ENCODE results near the gene FBRSL1. TPM values are rescaled to one million over a fixed set of nuclear protein-coding genes. Genes with fewer than 3 reads are reported as not detected.

Gene FBRSL1
- total and polyA plus RNA-seq, 7 donors: 3.9 to 37.0 (median 10.3) TPM

GRCh38 chr12:132454193-132454932, 35.6 kb upstream of the FBRSL1 start:
- TF ChIP-seq CTCF (IDR thresholded peaks at IDR 0.05) (no peak), POLR2A (IDR thresholded peaks at IDR 0.05) (no peak), POLR2AphosphoS5 (IDR thresholded peaks at IDR 0.05) (no peak), EP300 (IDR thresholded peaks at IDR 0.05) (no peak)
- peaks cover 0 to 59% (median 14%) of the 10 kb centered on the region in 3 donors for H3K27me3 ChIP-seq
- H3K4me3 ChIP-seq: no peak overlapping the region
- WGBS, 2 donors: 63 to 66% methylated on average over 13 of the region's 13 CpGs
- DNase-seq: no peak
- H3K36me3 ChIP-seq: no peaks in the 10 kb centered on the region
- H3K4me1 ChIP-seq: no peaks in the 10 kb centered on the region
- H3K27ac ChIP-seq: no peak overlapping the region
- no peaks in the 10 kb centered on the region for H3K9me3 ChIP-seq
- intact Hi-C loops (cut with DNase I): no loop called here

- TF ChIP-seq POLR2A (IDR thresholded peaks at IDR 0.05) (no peak), CTCF (IDR thresholded peaks at IDR 0.05) (no peak), EP300 (IDR thresholded peaks at IDR 0.05) (no peak), POLR2AphosphoS5 (IDR thresholded peaks at IDR 0.05) (no peak)
- intact Hi-C loops (cut with DNase I): no loop called here
- H3K36me3 ChIP-seq: no peaks in the 10 kb centered on the region
- no peaks in the 10 kb centered on the region for H3K4me1 ChIP-seq
- no peaks in the 10 kb centered on the region for H3K9me3 ChIP-seq
- 45 to 55% methylated on average over 10 of the region's 10 CpGs for WGBS, 2 donors
- no peak overlapping the region for H3K27ac ChIP-seq
- DNase-seq: no peak
- peaks cover 0 to 61% (median 13%) of the 10 kb centered on the region in 3 donors for H3K27me3 ChIP-seq
- no peak overlapping the region for H3K4me3 ChIP-seq
Measured at GRCh38 chr12:132454933-132455418, 35.0 kb upstream of the FBRSL1 start.

- H3K27me3 ChIP-seq: peaks cover 0 to 56% (median 9%) of the 10 kb centered on the region in 3 donors
- H3K4me1 ChIP-seq: no peaks in the 10 kb centered on the region
- intact Hi-C loops (cut with DNase I): no loop called here
- no peaks in the 10 kb centered on the region for H3K36me3 ChIP-seq
- no peak overlapping the region for H3K27ac ChIP-seq
- H3K4me3 ChIP-seq: no peak overlapping the region
- TF ChIP-seq EP300 (IDR thresholded peaks at IDR 0.05) (no peak), POLR2AphosphoS5 (IDR thresholded peaks at IDR 0.05) (no peak), POLR2A (IDR thresholded peaks at IDR 0.05) (no peak), CTCF (IDR thresholded peaks at IDR 0.05) (no peak)
- 92 to 93% methylated on average over 15 of the region's 15 CpGs for WGBS, 2 donors
- H3K9me3 ChIP-seq: no peaks in the 10 kb centered on the region
- DNase-seq: no peak
Measured at GRCh38 chr12:132455565-132455964, 34.4 kb upstream of the FBRSL1 start.

DNA sequence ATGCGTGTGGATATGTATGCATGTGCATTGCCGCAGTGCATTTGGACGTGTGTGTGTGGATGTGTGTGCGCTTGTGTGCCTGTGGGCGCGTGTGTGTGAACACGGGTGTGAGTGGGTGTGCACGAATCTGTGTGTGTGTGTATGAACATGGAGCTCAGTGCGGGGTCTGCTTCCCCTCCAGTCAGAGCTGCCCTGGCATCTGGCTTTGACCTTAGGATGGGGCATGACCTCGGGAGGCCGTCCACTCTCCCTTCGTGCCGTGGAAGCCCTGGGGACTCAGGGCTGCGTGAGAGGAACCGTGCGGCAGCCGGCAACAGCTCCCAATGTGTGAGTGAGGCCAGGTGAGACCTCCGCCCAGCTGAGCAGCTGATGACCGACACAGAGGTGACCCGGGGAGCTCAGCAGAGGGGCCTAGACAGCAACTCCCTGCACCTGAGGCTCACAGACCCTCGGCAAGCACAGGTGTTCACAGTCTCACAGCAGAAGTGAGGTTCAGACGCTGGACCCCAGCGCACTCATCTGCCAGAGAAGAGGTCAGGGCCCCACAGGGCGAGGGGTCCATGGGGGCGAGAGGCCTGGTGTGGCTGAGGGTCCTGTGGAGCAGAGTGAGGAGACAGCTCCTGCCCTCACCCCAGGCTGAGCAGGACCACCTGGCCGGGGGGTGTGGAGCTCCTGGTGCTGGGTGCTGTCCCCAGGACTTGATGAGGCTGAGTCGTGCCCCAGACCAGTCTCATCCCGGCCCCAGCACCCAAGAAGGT, 33.6 kb upstream of the FBRSL1 start:
- no peak for TF ChIP-seq CTCF (IDR thresholded peaks at IDR 0.05)
- no peak for TF ChIP-seq EP300 (IDR thresholded peaks at IDR 0.05)
- TF ChIP-seq POLR2AphosphoS5 (IDR thresholded peaks at IDR 0.05): no peak
- TF ChIP-seq POLR2A (IDR thresholded peaks at IDR 0.05): no peak
- Histone ChIP-seq H3K27me3 (peaks cover 0 to 51% (median under 1%) of the 10 kb centered on the region in 3 donors), H3K9me3 (no peaks in the 10 kb centered on the region), H3K27ac (no peak overlapping the region), H3K36me3 (no peaks in the 10 kb centered on the region), H3K4me1 (no peaks in the 10 kb centered on the region), H3K4me3 (no peak overlapping the region)
- intact Hi-C loops (cut with DNase I): no loop called here
- DNase-seq: no peak
- 83 to 85% methylated on average over 28 of the region's 28 CpGs for WGBS, 2 donors

All from sigmoid colon (tissue), 7 donors.